AG09309 (cell line): Measurements from ENCODE around the gene PLXNB1.

Source experiments
- DNase-seq: peaks from one replicate; pipeline ENCODE4 v3.0.0-alpha.2; 2010; ENCODE audit warnings: low read depth
- H3K4me3 ChIP-seq: 2 replicates; pipeline ENCODE4 v1.5.1; 2011; ENCODE audit warnings: mild to moderate bottlenecking, low read depth, low read length, moderate library complexity; ENCODE audit not compliant: control insufficient read depth
- TF ChIP-seq, protein P1 (sequence below): IDR thresholded peaks from 2 replicates; pipeline ENCODE4 v1.5.1; 2011; ENCODE audit warnings: mild to moderate bottlenecking, low read depth, low read length, inconsistent platforms; ENCODE audit not compliant: insufficient read depth, control insufficient read depth; ENCODE audit errors: missing control alignments

The PLXNB1 gene, protein sequence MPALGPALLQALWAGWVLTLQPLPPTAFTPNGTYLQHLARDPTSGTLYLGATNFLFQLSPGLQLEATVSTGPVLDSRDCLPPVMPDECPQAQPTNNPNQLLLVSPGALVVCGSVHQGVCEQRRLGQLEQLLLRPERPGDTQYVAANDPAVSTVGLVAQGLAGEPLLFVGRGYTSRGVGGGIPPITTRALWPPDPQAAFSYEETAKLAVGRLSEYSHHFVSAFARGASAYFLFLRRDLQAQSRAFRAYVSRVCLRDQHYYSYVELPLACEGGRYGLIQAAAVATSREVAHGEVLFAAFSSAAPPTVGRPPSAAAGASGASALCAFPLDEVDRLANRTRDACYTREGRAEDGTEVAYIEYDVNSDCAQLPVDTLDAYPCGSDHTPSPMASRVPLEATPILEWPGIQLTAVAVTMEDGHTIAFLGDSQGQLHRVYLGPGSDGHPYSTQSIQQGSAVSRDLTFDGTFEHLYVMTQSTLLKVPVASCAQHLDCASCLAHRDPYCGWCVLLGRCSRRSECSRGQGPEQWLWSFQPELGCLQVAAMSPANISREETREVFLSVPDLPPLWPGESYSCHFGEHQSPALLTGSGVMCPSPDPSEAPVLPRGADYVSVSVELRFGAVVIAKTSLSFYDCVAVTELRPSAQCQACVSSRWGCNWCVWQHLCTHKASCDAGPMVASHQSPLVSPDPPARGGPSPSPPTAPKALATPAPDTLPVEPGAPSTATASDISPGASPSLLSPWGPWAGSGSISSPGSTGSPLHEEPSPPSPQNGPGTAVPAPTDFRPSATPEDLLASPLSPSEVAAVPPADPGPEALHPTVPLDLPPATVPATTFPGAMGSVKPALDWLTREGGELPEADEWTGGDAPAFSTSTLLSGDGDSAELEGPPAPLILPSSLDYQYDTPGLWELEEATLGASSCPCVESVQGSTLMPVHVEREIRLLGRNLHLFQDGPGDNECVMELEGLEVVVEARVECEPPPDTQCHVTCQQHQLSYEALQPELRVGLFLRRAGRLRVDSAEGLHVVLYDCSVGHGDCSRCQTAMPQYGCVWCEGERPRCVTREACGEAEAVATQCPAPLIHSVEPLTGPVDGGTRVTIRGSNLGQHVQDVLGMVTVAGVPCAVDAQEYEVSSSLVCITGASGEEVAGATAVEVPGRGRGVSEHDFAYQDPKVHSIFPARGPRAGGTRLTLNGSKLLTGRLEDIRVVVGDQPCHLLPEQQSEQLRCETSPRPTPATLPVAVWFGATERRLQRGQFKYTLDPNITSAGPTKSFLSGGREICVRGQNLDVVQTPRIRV (N-terminal part only)

GRCh38 chr3:48429960-48430707 is at the start of gene PLXNB1:
PLXNB1 (minus strand) TSS chr3:48430086; CDS start chr3:48424611, 5,475 bp downstream.
- H3K4me3 ChIP-seq: peak within 1 kb of the TSS; percentile 58
- TF ChIP-seq, protein P1, sequence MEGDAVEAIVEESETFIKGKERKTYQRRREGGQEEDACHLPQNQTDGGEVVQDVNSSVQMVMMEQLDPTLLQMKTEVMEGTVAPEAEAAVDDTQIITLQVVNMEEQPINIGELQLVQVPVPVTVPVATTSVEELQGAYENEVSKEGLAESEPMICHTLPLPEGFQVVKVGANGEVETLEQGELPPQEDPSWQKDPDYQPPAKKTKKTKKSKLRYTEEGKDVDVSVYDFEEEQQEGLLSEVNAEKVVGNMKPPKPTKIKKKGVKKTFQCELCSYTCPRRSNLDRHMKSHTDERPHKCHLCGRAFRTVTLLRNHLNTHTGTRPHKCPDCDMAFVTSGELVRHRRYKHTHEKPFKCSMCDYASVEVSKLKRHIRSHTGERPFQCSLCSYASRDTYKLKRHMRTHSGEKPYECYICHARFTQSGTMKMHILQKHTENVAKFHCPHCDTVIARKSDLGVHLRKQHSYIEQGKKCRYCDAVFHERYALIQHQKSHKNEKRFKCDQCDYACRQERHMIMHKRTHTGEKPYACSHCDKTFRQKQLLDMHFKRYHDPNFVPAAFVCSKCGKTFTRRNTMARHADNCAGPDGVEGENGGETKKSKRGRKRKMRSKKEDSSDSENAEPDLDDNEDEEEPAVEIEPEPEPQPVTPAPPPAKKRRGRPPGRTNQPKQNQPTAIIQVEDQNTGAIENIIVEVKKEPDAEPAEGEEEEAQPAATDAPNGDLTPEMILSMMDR: no peak
- no peak for DNase-seq

GRCh38 chr3:48478626-48479555 is 49.0 kb upstream of the PLXNB1 start:
- no peak for DNase-seq
- H3K4me3 ChIP-seq: no peak overlapping the region
- TF ChIP-seq, protein P1: no peak

GRCh38 chr3:48477959-48478520 is 48.2 kb upstream of the PLXNB1 start:
- DNase-seq: no peak
- H3K4me3 ChIP-seq: no peak overlapping the region
- TF ChIP-seq, protein P1: no peak

DNA sequence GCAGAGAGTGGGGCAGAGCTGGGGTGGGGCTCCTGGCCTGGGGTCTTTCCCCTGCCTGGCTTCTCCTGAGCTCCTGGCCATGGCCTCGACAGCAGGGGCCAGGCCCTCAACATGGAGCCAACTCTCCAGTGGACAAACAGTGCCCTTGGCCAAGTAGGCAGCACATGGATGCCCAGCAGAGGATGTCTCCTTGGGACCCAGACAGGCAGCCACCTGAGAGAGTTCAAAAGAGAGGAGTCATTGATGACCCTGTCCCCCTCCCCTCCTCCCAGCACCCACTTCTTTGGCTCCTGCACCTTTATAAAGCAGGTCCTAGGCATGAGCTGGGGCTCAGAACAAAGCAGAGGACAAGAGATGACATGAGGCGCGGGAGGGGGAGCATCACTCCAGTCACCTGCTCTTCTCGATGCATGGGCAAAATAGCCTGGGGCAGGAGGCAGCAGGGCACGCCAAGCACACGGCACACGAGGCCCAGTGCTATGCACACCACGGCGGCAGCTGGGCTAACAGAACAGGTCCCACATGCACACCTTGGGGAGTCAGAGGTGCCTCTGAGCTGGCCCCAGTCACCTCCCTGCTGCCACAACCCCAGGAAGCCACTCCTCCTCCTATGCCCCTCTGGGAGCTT is 46.7 kb upstream of the PLXNB1 start:
- no peak for DNase-seq
- no peak overlapping the region for H3K4me3 ChIP-seq
- TF ChIP-seq, protein P1: no peak

GRCh38 chr3:48475188-48475587 is 45.3 kb upstream of the PLXNB1 start:
- no peak for DNase-seq
- TF ChIP-seq, protein P1: no peak
- H3K4me3 ChIP-seq: no peak overlapping the region
